ENCODE data around the gene LIMK2. TPM values are rescaled to one million over a fixed set of nuclear protein-coding genes. Genes with fewer than 3 reads are reported as not detected.

The LIMK2 gene
- total and polyA plus RNA-seq, 4 donors: 6.6 to 39.2 (median 13.4) TPM

DNA sequence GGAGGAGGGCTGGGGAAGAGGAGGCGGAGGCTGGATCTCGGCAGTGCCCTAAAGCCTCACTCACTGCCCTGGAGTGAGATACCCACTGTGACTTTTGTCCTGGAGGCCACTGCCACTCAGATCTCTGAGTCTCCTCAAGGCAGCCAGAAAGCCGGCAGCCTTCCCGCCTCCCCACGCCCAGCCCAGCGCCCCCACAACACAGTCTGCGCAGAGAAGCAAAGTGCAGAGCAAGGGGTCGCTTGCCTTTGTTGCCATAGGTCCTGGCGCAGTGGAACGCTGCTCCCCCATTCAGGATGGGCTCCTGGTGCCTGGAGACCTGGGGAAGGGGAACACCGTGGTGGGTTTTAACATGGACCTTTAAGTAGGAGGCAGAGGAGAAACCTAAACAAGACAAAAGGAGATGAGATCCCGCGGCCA lies 116.5 kb downstream of the LIMK2 start:
- peaks cover 0 to 3% (median 1%) of the 10 kb centered on the region in 4 donors for H3K4me1 ChIP-seq (ENCODE audit: control insufficient read depth in 4 of 4, insufficient read depth in 4 of 4, low read length in 3 of 4)
- DNase-seq (ENCODE audit: low spot score): no peak
- no peak overlapping the region for H3K27ac ChIP-seq (ENCODE audit: low read depth in 1 of 2, low read length in 2 of 2)
- 96% methylated on average over 13 of the region's 13 CpGs for WGBS
- H3K36me3 ChIP-seq (ENCODE audit: control insufficient read depth in 4 of 4, insufficient read depth in 3 of 4, low read depth in 1 of 4, low read length in 3 of 4): peaks cover 8 to 71% (median 39%) of the 10 kb centered on the region in 4 donors
- no peaks in the 10 kb centered on the region for H3K27me3 ChIP-seq (ENCODE audit: control insufficient read depth in 4 of 4, insufficient read depth in 4 of 4, low read length in 3 of 4)
- H3K9me3 ChIP-seq (ENCODE audit: control insufficient read depth in 4 of 4, low read length in 3 of 4): no peaks in the 10 kb centered on the region
- no peak overlapping the region for H3K4me3 ChIP-seq (ENCODE audit: low read depth in 1 of 3, low read length in 3 of 3)
- no peak overlapping the region for H3K9ac ChIP-seq (ENCODE audit: low read depth in 1 of 2, low read length in 2 of 2)
- TF ChIP-seq JUND (IDR thresholded peaks at IDR 0.05): no peak
- TF ChIP-seq, protein P1, sequence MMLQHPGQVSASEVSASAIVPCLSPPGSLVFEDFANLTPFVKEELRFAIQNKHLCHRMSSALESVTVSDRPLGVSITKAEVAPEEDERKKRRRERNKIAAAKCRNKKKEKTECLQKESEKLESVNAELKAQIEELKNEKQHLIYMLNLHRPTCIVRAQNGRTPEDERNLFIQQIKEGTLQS (IDR thresholded peaks at IDR 0.05): no peak
- TF ChIP-seq, protein P2, sequence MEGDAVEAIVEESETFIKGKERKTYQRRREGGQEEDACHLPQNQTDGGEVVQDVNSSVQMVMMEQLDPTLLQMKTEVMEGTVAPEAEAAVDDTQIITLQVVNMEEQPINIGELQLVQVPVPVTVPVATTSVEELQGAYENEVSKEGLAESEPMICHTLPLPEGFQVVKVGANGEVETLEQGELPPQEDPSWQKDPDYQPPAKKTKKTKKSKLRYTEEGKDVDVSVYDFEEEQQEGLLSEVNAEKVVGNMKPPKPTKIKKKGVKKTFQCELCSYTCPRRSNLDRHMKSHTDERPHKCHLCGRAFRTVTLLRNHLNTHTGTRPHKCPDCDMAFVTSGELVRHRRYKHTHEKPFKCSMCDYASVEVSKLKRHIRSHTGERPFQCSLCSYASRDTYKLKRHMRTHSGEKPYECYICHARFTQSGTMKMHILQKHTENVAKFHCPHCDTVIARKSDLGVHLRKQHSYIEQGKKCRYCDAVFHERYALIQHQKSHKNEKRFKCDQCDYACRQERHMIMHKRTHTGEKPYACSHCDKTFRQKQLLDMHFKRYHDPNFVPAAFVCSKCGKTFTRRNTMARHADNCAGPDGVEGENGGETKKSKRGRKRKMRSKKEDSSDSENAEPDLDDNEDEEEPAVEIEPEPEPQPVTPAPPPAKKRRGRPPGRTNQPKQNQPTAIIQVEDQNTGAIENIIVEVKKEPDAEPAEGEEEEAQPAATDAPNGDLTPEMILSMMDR (IDR thresholded peaks at IDR 0.05; ENCODE audit: low read depth, low read length, missing input control): no peak
- TF ChIP-seq, protein P3, sequence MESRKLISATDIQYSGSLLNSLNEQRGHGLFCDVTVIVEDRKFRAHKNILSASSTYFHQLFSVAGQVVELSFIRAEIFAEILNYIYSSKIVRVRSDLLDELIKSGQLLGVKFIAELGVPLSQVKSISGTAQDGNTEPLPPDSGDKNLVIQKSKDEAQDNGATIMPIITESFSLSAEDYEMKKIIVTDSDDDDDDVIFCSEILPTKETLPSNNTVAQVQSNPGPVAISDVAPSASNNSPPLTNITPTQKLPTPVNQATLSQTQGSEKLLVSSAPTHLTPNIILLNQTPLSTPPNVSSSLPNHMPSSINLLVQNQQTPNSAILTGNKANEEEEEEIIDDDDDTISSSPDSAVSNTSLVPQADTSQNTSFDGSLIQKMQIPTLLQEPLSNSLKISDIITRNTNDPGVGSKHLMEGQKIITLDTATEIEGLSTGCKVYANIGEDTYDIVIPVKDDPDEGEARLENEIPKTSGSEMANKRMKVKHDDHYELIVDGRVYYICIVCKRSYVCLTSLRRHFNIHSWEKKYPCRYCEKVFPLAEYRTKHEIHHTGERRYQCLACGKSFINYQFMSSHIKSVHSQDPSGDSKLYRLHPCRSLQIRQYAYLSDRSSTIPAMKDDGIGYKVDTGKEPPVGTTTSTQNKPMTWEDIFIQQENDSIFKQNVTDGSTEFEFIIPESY (IDR thresholded peaks at IDR 0.05): no peak
- TF ChIP-seq EGR1 (IDR thresholded peaks at IDR 0.05; ENCODE audit: low read depth in 2 of 2): no peak

DNA sequence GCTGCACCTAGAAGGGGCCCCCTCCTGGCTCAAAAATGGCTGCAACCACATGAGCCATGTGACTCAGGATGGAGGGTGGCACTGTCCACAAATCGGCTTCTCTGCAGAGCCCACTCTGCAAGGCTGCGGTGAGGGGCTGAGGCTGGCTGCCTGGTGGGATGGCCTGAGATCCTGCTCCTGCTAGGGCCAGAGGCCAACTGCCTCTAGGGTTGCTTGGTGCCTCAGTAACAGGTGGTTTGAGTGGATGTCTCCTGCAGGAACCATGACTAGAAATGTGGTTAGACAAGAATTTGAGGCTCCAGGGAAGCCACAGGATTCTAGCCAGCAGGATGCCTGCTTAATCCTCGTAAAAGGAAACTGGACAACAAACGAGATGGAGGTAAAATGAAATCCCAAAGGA lies 116.9 kb downstream of the LIMK2 start:
- Histone ChIP-seq H3K27me3 (ENCODE audit: control insufficient read depth in 4 of 4, insufficient read depth in 4 of 4, low read length in 3 of 4) (no peaks in the 10 kb centered on the region), H3K9me3 (ENCODE audit: control insufficient read depth in 4 of 4, low read length in 3 of 4) (no peaks in the 10 kb centered on the region)
- no peak for TF ChIP-seq FOXA1 (IDR thresholded peaks at IDR 0.05)
- TF ChIP-seq HNF4A (conservative IDR thresholded peaks at IDR 0.05): no peak
- TF ChIP-seq, protein P4, sequence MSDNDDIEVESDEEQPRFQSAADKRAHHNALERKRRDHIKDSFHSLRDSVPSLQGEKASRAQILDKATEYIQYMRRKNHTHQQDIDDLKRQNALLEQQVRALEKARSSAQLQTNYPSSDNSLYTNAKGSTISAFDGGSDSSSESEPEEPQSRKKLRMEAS (IDR thresholded peaks at IDR 0.05): no peak
- no peak for TF ChIP-seq RAD21 (IDR thresholded peaks at IDR 0.05)
- no peak for TF ChIP-seq TAF1 (conservative IDR thresholded peaks at IDR 0.05)
- TF ChIP-seq JUND (IDR thresholded peaks at IDR 0.05): no peak
- TF ChIP-seq, protein P3 (IDR thresholded peaks at IDR 0.05): no peak
- TF ChIP-seq EGR1 (IDR thresholded peaks at IDR 0.05; ENCODE audit: low read depth in 2 of 2): no peak
- no peak for TF ChIP-seq HNF4G (IDR thresholded peaks at IDR 0.05)
- TF ChIP-seq NR2F2 (IDR thresholded peaks at IDR 0.05): no peak
- TF ChIP-seq, protein P2 (IDR thresholded peaks at IDR 0.05; ENCODE audit: low read depth, low read length, missing input control): no peak
- TF ChIP-seq, protein P5, sequence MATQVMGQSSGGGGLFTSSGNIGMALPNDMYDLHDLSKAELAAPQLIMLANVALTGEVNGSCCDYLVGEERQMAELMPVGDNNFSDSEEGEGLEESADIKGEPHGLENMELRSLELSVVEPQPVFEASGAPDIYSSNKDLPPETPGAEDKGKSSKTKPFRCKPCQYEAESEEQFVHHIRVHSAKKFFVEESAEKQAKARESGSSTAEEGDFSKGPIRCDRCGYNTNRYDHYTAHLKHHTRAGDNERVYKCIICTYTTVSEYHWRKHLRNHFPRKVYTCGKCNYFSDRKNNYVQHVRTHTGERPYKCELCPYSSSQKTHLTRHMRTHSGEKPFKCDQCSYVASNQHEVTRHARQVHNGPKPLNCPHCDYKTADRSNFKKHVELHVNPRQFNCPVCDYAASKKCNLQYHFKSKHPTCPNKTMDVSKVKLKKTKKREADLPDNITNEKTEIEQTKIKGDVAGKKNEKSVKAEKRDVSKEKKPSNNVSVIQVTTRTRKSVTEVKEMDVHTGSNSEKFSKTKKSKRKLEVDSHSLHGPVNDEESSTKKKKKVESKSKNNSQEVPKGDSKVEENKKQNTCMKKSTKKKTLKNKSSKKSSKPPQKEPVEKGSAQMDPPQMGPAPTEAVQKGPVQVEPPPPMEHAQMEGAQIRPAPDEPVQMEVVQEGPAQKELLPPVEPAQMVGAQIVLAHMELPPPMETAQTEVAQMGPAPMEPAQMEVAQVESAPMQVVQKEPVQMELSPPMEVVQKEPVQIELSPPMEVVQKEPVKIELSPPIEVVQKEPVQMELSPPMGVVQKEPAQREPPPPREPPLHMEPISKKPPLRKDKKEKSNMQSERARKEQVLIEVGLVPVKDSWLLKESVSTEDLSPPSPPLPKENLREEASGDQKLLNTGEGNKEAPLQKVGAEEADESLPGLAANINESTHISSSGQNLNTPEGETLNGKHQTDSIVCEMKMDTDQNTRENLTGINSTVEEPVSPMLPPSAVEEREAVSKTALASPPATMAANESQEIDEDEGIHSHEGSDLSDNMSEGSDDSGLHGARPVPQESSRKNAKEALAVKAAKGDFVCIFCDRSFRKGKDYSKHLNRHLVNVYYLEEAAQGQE (IDR thresholded peaks at IDR 0.05): no peak
- TF ChIP-seq YY1 (IDR thresholded peaks at IDR 0.05): no peak
- no peak for TF ChIP-seq GABPA (IDR thresholded peaks at IDR 0.05 in 1 of 2, conservative IDR thresholded peaks at IDR 0.05 in 1 of 2)
- TF ChIP-seq, protein P1 (IDR thresholded peaks at IDR 0.05): no peak
- no peak for TF ChIP-seq FOXA2 (IDR thresholded peaks at IDR 0.05)

More for the DNA sequence above, 116.9 kb downstream of the LIMK2 start:
- WGBS: 92% methylated on average over 4 of the region's 4 CpGs
- Histone ChIP-seq H3K36me3 (ENCODE audit: control insufficient read depth in 4 of 4, insufficient read depth in 3 of 4, low read depth in 1 of 4, low read length in 3 of 4) (peaks cover 8 to 76% (median 40%) of the 10 kb centered on the region in 4 donors), H3K4me1 (ENCODE audit: control insufficient read depth in 4 of 4, insufficient read depth in 4 of 4, low read length in 3 of 4) (peaks cover 0 to 3% (median 1%) of the 10 kb centered on the region in 4 donors), H3K27ac (ENCODE audit: low read depth in 1 of 2, low read length in 2 of 2) (no peak overlapping the region), H3K9ac (ENCODE audit: low read depth in 1 of 2, low read length in 2 of 2) (no peak overlapping the region), H3K4me3 (ENCODE audit: low read depth in 1 of 3, low read length in 3 of 3) (no peak overlapping the region)
- no peak for DNase-seq (ENCODE audit: low spot score)

Measured in liver (tissue), 9 donors.